Stromal cell of bone marrow (primary cell): ENCODE measurements around the gene FASN.

Experiments
- DNase-seq: peaks from one replicate; pipeline ENCODE4 v3.0.0-alpha.2; 2012; ENCODE audit warnings: low read depth

FASN gene

DNA sequence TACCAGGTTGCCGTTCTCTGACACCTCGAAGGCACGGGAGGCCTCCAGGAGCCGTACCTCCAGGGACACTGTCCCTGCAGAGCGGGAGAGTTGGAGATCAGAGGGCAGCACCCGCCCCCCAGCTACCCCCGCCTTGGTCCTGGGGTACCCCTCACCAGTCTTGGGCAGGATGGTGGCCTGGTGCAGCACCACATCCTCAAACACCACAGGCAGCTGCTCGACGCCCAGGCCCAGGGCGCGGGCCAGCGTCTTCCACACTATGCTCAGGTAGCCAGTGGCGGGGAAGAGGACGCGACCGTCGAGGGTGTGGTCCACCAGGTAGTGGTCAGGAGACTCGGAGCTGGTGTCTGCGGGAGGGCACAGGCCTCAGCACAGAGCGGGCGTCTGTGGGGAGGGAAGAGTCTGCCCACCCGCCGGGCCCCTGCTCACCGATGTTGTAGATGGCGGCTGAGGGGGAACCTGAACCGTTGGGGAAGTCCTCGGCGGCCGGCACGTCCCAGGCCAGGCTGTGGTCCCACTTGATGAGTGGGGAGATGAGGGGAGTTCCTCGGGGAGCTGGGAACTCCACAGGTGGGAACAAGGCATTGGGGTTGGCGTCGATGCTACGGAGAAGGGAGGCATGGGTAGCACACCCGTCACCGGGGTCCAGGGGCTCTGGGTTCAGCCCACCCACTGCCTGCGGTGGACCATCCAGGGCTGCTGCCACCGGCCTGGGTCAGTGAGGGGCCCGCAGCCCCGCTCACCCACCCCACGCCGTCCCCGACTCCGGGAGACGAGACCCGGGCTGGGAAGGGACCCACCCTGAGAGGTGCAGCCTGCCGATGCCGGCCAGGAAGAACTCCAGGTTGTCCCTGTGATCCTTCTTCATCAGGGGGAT is 9.8 kb downstream of the FASN start:
- DNase-seq, result no peak

DNA sequence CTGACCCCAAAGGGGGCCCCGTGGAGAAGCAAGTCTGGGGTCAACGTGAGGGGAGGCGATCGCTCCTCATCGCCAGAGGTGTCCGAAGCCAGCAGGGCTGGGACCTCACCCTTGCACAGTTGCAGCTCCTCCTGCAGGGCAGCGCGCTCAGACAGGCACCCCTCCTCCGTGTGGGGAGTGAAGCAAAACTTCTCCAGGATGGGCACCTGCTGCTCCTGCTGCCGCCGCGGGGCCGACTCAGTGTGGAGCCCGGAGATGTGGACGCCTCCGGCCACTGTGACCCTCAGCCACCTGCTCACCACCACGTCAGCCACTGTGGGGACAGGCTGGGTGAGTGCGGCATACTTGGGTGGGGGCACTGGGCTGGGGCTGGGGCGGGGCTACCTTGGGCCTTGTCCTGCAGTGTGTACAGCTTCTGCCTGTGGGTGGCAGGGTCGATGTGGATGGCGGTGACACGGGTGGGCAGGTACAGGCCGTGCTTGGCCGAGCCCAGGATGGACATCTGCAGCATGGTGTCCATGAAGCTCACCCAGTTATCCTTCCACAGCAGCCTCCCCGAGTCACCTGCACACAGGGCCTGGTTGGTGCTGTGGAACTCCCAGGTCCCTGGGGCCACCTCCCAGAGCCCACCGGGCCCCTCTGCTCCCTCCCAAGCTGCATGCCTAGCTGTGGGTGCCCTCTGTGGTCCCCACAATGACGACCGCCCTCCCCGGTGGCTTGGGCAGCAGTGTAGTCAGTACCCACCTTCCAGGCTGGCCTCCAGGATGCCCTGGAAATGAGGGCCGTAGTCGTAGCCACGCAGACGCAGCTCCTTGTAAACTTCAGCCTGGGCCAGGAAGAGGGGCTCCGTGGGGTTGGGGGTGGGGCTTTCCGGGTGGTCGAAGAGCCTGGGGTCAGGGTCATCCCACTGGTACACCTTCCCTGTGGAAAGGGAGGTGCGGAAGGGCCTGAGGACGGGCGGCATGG is 10.8 kb downstream of the FASN start:
- no peak for DNase-seq

DNA sequence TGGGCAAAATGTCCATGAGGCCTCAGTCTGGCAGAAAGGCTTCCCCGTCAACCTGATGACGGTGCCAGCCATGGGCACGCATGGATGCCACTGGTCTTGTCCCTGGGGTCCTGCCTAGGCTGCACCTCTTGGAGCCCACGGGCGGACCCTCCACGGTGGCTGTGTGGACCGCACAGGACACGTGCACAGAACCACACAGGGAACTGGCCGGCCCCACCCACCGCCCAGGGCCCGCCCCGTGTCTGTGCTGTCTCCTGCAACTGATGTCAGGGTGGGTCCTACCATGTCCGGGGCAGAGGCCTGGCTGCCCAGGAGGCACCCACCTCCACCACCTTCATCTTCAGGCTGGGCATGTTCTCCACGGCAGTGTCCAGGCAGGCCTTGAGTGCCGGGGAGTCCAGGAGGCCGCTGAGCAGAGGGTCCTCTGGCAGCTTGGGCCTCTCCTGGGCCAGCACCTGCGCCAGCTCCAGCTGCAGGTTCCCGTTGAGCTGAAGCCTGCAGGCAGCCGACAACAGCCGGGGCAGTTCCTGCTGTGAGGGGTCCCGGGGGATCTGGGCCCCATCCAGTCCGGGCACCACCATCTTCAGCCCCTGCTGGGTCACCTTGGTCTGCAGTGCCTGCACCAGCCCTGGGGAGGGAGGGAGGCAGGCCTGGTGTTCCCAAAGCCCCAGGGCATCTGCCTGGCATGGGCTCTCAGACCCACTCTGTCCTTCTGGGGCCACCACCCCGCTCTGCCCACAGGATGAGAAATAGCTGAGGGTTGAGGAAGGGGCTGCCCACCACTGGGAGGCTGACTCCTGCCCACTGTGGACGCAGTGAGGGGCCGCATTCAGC is 11.9 kb downstream of the FASN start:
- no peak for DNase-seq

DNA sequence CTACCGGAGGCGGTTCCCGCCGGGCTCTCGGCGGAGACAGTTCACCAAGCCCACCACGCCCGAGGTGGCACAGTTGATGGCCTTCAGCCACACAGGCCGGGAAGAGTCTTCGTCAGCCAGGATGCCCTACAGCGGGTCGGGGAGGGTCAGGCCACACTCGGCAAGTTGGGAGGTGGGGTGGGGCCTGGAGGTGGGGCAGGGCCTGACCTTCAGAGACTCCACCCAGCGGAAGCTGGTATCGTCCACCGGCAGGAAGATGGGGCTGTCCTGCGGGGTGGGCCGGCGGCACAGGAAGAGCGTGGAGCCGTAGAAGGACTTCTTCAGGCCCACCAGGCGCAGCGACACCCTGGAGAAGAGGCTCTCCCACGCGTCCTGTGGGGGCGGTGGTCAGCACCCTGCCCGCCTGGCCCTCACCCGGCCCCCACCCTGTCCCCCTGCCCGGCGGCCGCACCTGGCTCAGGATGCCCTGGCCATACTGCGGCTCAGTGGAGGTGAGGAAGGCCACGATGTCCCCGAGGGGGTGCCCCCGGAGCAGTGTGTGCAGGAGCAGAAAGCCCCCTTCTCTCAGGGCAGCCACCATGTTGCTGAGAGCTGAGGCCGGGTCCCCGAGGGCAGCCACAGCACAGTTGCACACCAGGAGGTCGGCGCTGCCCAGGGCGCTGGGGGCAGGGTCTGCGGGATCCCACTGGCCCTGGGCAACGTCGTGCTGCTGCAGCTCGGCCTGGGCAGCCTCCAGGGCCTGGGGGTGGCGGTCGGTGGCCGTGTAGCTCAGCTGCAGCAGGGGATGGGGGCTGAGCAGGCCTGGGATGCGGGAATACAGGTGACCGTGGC is 12.8 kb downstream of the FASN start:
- DNase-seq, result no peak

DNA sequence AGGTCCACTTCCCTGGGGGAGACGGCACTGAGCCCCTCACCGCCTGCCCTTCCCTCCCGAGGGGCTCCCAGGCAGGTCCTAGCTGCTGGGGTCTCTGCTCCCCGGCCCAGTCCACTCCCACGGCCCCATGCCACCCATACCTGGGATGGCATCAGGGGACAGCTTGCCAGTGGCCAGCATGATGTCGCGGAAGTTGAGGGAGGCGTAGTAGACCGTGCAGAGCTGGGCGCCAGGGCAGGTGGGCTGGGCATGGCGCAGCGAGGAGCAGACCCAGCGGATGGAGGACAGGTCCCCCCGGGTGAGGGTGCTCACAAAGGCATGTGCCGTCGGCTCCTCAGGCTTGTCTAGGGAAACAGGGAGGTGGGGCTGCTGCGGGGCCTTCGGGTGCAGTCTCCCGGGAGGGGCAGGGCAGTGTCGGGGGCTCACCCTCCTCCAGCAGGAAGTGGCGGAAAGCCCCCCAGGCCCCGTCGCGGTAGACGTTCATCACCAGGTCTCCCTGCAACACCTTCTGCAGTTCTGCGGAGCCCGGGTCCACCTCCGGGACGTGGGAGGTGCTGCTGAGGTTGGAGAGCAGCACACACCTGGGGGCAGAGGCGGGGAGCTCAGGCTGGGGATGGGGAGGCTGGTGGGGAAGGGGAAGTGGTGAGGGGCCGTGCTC is 13.5 kb downstream of the FASN start:
- no peak for DNase-seq

DNA sequence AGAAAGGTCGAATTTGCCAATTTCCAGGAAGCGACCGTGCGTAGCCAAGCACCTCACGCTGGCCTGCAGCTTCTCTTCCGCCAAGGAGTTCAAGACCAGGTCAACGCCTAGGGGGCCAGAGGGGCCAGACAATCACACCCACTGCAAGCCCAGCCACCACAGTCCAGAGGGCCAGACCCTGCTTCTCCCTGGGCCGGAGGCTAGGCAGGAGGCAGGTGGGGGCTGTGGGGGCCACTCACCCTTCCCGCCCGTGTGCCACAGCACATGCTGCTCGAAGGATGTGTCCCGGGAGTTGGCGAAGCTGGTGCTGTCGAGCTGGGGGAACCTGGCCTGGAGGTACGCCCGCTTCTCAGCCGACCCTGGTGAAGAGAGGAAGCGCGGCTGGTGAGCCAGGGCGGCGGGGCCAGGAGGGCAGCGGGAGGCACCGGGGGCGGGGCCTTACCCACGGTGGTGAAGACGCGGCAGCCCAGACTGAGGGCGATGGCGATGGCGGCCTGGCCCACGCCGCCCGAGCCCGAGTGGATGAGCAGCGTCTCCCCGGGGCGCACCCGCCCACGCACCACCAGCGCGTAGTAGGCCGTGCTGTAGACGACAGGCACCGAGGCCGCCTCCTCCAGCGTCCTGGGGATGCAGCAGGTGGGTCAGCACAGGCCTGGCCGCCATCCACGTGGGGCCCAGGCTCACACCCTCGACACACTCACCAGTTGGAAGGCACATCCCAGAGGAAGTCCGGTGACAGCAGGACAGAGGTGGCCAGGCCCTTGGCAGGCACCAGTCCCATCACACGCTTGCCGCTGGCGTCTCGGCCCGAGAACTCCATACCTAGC is 14.3 kb downstream of the FASN start:
- DNase-seq, result no peak

DNA sequence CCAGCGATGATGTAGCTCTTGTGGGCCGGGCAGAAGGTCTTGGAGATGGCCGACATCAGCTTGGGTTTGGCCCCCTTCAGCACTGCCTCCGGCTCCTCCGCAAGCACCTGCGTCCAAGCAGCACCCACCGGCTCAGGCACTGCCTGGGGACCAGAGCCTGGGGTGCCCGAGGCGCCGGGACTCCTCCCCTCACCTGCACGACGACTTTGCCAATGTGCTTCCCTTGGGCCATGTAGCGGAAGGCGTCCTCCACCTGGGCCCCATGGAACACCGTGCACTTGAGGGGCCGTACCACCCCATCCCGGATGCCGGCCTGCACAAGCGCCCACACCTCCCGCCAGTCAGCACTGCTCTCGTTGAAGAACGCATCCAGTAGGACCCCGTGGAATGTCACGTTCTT is 15.0 kb downstream of the FASN start:
- DNase-seq, result no peak

DNA sequence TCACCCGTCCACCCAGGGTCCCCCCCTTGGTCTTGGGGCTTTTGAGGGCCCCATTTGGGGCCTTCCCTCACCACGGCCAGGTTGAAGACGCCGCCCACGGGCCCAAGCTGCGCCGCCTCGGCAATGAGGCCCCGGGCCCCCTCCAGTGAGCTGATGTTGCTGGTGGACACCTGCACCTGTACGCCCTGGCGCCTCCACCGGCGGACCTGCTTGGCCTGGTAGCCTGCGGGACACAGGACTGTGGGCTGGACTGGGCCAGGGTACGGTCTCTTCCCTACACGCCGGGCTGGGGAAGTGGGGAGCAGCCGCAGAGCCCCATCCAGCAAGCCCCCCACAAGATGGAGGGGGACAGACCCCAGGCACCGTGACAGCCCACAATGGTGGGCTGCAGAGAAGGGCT is 15.6 kb downstream of the FASN start:
- DNase-seq, result no peak

DNA sequence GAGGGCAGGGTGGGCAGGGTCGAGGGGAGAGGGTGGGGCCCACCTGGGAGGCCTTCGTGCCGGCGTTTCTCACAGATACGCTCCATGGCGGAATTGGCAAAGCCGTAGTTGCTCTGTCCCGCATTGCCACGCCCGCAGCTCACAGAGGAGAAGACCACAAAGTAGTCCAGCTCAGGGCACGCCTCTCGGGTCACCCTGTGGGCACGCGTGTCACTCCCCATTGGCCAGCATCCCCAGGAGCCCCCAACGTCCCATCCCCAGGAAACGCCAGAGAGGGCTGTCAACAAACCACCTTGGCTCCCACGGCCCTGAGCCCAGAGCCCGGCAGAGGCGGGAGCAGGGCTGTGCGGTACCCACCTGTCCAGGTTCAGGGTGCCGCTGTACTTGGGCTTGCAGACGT is 16.1 kb downstream of the FASN start:
- DNase-seq, result no peak

DNA sequence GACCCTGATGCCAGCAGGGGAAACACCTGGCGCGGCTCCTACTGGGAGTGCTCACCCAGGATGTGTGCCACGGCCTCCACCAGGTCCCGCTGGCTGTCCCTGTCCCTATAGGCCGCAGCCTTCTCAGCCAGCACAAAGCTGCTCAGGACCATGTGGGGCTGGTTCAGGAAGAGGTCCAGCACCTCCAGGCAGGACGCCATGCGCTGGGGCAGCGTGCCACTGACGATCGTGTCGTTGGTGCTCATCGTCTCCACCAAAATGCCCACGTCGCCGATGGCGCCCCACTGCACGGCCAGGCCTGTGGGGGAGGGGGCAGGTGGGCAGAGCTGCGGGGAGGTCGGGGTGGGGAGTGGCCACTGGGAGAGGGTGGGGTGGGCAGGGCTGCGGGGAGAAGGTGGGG is 16.5 kb downstream of the FASN start:
- DNase-seq, result no peak

DNA sequence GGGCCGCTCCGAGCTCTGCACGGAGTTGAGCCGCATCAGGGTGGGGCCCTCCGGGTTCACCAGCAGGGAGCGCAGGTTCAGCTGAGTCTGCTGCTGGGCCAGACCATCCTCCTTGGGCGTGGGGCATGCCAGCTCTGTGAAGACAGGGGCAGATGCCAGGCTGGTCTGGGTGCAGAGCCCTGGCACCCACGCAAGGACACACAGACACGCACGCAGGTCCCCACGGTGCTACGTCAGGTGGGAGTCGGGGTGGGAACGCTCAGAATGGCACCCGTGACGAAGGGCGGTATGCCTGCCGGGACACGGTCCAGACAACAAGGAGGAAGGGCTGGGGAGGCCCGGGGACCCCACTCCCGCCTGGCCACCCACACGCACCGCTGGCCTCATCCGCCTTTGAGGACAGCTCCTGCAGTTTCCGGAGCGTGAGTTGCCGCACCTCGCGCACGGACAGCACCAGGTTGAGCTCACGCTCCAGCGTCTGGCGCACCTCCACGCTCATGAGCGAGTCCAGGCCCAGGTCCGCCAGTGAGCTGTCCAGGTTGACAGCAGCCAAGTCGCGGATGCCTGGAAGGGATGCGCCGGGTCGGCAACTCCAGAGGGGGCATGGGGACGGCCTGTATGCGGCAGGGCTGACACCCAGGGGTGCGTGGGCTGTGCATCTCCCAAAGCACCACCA is 17.1 kb downstream of the FASN start:
- no peak for DNase-seq

DNA sequence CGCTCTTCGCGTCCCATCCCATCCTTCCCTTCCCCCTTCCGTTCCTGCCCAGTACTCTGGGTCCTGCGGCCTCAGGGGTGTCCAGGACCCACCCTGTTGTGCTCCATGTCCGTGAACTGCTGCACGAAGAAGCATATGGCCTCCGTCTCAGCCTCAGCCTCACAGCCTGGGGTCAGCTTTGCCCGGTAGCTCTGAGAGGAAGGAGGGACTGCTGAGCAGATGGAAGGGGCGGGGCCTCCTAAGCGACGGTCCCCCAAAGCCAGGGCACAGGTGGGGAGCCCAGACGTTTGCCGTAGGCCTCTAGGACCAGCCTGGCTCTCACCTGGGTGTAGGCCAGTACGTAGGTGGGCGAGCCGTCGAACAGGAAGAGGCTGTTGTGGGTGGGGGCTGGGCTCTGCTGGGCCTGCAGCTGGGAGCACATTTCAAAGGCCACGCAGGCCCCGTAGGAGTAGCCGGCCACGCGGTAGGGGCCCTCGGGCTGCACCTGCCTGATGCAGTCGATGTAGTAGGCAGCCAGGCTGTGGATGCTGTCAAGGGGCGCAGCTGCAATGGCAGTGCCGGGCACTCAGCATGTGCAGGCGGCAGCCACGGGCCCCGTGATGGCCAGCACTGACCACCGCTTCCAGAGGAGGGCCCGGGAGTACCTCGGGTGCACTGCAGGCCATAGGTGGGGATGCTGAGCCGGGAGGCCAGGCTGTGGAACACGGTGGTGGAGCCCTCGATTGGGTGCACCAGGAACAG is 17.8 kb downstream of the FASN start:
- no peak for DNase-seq

DNA sequence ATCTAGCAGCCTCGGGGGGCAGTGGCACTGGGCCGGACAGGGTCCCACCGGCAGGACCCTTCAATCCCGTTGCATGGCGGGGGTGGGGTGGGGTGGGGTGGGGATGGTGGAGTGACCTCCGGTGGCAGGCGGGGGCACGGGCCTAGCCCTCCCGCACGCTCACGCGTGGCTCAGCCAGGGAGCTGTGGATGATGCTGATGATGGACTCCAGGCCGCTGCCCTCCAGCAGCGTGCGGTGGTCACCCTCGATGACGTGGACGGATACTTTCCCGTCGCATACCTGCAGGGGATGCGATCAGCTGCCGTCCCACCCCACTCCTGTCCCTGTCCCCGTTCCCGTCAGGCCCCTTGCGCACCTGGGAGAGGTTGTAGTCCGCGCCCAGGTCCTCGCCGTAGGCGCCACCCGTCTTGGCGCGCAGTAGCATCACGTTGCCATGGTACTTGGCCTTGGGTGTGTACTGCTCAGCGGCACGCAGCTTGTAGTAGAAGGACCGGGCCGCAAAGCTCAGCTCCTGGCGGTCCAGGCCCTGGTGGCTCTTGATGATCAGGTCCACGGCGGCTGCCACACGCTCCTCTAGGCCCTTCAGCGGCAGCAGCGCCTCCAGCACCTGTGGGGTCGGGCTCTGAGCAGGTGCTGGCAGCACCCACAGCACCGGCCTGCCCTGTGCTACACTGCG is 18.9 kb downstream of the FASN start:
- no peak for DNase-seq

DNA sequence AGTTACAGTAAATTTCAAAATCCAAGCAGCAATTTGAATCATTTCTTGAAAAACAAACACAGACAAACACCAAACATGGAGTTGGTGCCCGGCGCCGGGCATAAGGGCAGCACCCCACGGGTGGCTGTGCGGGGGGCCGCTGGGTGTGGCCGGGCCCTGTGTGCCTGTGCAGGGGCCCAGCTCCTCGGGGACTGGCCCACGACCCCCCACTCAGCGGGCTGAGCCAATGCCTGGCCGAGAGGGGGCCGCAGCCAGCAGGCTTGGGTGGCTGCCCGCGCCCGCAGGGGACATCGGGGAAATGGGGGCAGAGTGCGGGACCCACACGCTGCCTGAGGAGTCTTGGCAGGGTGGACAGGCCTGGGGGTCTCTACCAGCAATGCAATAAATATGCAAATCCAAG is 19.6 kb downstream of the FASN start:
- no peak for DNase-seq

DNA sequence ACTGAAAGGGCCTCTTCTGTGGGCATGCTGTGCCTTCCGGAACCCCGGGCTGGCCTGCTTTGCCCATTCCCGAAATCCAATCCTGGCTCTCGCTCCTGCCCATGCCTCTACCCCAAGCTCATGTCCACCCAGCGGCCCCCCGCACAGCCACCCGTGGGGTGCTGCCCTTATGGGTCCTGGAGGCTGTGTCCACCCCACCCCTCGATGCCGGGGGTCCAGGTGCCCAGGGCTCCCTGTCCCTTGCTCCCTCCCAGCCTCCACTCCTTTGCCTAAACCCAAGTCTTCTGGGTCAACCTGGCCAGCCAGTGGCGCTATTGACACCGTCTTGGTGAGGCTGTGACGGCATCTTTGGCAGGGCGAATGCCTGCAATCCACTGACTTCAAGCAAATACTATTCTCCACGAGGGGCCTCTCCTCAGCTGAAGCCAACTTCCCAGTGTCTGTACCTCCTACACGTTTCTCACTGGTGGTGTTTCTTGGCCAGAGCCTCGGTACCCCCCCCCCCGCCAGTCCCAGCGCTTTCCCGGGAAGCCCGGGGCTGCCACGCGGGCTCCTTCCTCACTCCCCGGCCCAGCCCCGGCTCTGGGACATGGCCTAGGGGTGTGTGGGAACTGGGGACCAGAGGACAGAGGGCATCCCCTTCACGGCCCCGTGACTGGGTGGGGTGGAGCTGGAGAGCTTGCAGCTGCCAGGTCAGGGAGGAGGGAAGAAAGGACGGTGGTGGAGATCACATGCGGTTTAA is 20.2 kb downstream of the FASN start:
- DNase-seq, result no peak

DNA sequence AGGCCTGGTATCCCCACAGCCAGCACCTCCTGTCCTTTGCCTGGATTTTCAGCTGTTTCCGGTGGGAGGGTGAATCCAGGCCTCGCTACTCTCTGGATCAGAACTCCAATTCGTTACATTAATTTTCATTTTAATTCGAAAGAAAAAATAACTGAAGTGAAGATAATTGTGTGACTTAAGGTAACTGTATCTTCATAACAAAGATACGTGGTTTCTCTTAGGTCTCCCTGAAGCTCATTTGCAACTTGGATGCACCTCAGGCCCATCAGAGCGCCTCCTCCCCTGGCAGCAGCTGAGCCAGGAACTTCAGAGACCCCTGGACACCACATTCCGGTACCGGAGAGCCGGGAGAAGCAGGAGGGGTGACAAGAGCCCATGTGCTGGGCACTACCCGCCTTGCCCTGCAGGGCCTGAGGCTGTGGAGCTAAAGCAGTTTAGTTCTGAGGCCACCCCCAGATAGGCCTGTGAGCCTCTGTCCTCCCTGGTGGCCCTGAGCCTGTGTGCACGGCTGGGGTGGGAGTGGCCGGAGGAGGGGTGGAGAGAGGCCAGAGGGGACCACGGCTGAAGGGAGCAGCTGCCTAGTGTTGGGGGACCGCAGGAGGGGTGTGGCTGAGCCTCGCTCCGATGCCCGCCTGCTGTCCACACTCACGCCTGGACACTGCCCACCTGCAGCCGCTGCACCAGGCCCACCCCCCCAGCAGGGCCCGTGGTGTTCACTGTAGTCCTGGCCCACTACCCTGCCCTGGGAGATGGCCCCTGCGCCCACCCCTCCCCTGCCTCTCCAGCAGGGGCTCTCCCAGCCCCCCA is 21.0 kb downstream of the FASN start:
- no peak for DNase-seq
